ENCODE results near the gene HMCN1. TPM values are rescaled to one million over a fixed set of nuclear protein-coding genes. Genes with fewer than 3 reads are reported as not detected.

Gene HMCN1
- total and polyA plus RNA-seq, 9 donors: 1.4 to 26.6 (median 3.8) TPM

DNA sequence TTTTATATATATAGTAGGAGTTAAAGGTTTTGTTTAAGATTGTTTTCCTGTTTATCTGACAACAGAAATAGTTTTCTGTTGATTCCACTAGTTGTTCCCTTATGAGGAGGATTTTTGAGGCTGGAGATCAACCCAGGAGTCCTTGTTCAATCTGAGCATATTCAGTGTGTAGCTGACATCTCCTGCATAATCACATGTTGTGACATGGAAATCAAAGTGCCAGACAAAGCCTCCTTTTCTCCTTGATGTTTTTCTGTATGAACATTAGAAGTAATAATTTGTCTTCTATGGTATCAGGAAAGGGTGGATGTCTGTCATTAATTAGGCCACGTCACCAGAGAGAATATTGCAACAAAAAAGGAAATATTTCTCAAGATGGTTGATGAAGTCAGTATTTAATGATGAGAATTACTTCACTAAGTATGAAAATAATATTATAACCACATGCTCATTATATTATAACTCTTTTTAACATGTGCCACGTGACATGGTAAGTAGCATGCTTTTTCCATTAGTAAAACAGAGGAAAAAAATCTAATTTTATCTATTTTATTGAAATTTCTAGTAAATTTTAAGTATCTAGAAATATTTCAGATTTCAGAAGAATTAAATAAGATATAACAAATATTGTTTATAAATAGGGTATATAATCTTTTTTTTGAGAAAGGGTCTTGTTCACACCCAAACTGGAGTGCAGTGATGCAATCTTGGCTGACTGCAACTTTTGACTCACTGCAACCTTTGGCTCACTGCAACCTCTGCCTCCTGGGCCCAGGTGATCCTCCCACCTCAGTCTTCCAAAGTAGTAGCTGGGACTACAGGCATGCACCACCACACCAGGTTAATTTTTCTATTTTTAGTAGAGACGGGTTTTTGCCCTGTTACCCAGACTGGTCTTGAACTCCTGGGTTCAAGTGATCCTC, 223.5 kb downstream of the HMCN1 start:
- Histone ChIP-seq H3K27ac (no peak overlapping the region), H3K4me1 (ENCODE audit: insufficient read depth) (no peaks in the 10 kb centered on the region), H3K9me3 (no peaks in the 10 kb centered on the region), H3K36me3 (no peaks in the 10 kb centered on the region), H3K27me3 (no peaks in the 10 kb centered on the region), H3K4me3 (no peak overlapping the region)
- intact Hi-C loops (cut with DNase I): no loop called here
- TF ChIP-seq POLR2A (IDR thresholded peaks at IDR 0.05) (no peak), EP300 (IDR thresholded peaks at IDR 0.05) (no peak)
- TF ChIP-seq, protein P1, sequence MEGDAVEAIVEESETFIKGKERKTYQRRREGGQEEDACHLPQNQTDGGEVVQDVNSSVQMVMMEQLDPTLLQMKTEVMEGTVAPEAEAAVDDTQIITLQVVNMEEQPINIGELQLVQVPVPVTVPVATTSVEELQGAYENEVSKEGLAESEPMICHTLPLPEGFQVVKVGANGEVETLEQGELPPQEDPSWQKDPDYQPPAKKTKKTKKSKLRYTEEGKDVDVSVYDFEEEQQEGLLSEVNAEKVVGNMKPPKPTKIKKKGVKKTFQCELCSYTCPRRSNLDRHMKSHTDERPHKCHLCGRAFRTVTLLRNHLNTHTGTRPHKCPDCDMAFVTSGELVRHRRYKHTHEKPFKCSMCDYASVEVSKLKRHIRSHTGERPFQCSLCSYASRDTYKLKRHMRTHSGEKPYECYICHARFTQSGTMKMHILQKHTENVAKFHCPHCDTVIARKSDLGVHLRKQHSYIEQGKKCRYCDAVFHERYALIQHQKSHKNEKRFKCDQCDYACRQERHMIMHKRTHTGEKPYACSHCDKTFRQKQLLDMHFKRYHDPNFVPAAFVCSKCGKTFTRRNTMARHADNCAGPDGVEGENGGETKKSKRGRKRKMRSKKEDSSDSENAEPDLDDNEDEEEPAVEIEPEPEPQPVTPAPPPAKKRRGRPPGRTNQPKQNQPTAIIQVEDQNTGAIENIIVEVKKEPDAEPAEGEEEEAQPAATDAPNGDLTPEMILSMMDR (IDR thresholded peaks at IDR 0.05): no peak
- no peak for DNase-seq
- 87 to 95% (median 94%) methylated on average over 3 of the region's 3 CpGs for WGBS, 3 donors

DNA sequence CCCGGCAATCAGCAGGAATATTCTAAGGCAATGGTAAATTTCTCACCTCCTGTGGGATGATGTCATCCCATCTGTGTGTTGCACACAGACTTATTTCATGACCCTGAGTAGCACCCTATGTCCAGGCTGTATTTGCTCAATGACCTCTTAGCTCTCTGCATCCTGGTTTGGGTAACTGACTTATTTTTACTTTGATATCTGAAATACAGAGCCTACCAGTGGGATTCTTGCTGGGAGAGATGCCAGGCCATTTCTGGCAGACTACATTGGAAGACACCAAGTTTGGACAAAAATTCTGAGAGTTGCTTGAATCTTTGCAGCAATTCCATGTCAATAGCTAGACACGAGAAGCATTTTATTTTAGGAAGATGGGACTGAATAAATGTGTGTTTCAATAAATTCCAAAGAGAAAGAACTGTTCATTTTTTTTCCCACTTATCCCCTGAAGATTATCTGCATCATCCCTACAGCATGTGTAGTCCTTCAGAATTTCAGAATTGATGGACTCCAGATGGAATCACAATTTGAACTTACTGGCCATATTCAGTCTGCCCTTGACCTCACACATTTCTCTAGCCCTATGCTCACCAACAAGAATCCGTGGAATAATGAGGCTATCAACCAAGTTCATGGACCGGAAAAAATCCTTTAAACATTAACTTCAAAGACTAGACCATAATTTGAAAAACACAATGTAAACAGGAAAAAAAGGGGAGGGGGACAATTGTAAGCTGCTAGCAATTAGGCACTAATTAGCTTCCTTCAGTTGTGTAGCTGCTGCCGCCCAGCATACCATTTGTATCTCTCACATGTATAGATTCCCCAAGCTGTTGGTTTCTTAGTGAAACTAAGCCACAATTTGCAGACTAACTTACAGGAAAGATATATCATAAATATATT, 226.5 kb downstream of the HMCN1 start:
- Histone ChIP-seq H3K27me3 (no peaks in the 10 kb centered on the region), H3K9me3 (no peaks in the 10 kb centered on the region), H3K27ac (no peak overlapping the region), H3K4me3 (no peak overlapping the region), H3K4me1 (ENCODE audit: insufficient read depth) (no peaks in the 10 kb centered on the region), H3K36me3 (no peaks in the 10 kb centered on the region)
- intact Hi-C loops (cut with DNase I): no loop called here
- WGBS, 3 donors: 36 to 43% (median 38%) methylated on average over 5 of the region's 5 CpGs
- TF ChIP-seq EP300 (IDR thresholded peaks at IDR 0.05) (no peak), POLR2A (IDR thresholded peaks at IDR 0.05) (no peak)
- TF ChIP-seq, protein P1 (IDR thresholded peaks at IDR 0.05): no peak
- DNase-seq: no peak

DNA sequence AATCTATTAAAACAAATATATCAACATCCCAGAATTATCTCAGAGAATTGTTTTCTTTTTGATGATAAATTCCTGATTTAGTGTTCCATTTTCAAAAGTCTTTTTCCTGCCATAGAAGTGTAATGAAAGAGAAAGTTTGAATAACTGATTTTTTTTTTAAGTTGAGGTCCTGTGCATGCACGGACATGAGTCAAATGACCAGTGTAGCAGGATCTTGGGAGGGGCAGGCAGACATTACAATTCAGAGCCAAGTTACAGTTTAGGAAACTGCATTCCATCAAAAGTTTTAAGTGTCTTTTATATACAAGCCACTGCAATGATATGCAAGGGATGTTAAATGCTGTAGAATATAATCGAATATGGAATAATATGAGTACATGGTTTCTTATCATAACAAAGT, 227.5 kb downstream of the HMCN1 start:
- no peaks in the 10 kb centered on the region for H3K9me3 ChIP-seq
- H3K36me3 ChIP-seq: no peaks in the 10 kb centered on the region
- H3K27ac ChIP-seq: no peak overlapping the region
- H3K4me3 ChIP-seq: no peak overlapping the region
- no peaks in the 10 kb centered on the region for H3K4me1 ChIP-seq (ENCODE audit: insufficient read depth)
- H3K27me3 ChIP-seq: no peaks in the 10 kb centered on the region
- intact Hi-C loops (cut with DNase I): no loop called here
- TF ChIP-seq EP300 (IDR thresholded peaks at IDR 0.05) (no peak), POLR2A (IDR thresholded peaks at IDR 0.05) (no peak)
- TF ChIP-seq, protein P1 (IDR thresholded peaks at IDR 0.05): no peak
- no peak for DNase-seq
- 42 to 58% (median 51%) methylated on average over 2 of the region's 2 CpGs for WGBS, 3 donors

DNA sequence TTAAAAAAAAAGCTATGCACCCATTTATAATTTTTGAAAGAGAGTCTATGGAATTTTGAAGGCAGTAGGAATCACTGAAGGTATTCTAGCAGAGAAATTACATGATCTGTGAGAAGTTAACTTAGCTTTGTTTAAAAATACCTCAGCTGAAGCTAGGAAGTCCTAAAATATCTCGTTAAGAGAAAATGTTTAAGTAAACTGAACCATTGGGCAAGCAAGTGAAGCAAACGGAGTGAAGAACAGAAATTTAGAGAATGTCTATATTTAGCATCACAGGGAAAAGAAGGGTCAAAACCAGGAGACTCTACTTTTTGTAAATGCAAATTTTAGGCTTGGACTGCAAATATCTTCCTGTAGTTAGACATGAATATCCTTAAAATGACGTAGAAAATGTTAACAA, 230.8 kb downstream of the HMCN1 start:
- WGBS, 3 donors: 36 to 45% (median 39%) methylated on average over 3 of the region's 3 CpGs
- TF ChIP-seq EP300 (IDR thresholded peaks at IDR 0.05): no peak
- TF ChIP-seq, protein P1 (IDR thresholded peaks at IDR 0.05): no peak
- no peak for TF ChIP-seq POLR2A (IDR thresholded peaks at IDR 0.05)

More for the DNA sequence above, 230.8 kb downstream of the HMCN1 start:
- Histone ChIP-seq H3K4me3 (no peak overlapping the region), H3K27me3 (no peaks in the 10 kb centered on the region), H3K4me1 (ENCODE audit: insufficient read depth) (no peaks in the 10 kb centered on the region), H3K36me3 (no peaks in the 10 kb centered on the region), H3K27ac (no peak overlapping the region), H3K9me3 (no peaks in the 10 kb centered on the region)
- intact Hi-C loops (cut with DNase I): no loop called here
- DNase-seq: no peak
